HG03108 (cell line): ENCODE results near the gene CDH18.

Source experiments
- ATAC-seq: cut with Tn5 transposase; IDR thresholded peaks from one replicate; pipeline ENCODE4 v1.9.1; 2021; ENCODE audit warnings: moderate library complexity; ENCODE audit not compliant: unreplicated experiment

Gene CDH18

DNA sequence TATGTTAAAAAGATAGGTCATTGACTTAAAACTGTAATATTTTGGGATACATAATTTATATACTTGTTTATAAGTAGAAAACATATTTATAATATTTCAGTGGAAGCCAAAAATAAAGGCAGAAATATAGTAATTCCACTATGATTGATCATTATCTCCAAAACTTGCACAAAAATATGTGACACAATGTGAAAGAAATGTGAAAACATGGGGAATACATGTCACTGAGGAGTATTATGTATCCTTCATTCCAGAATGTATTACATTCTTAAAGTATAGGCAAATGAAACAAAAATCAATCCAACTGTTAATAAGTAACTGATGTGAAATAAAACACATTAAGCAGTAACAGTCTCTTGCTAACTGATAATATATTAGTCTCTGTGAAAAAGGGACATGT lies 236.7 kb downstream of the CDH18 start:
- ATAC-seq = no peak

DNA sequence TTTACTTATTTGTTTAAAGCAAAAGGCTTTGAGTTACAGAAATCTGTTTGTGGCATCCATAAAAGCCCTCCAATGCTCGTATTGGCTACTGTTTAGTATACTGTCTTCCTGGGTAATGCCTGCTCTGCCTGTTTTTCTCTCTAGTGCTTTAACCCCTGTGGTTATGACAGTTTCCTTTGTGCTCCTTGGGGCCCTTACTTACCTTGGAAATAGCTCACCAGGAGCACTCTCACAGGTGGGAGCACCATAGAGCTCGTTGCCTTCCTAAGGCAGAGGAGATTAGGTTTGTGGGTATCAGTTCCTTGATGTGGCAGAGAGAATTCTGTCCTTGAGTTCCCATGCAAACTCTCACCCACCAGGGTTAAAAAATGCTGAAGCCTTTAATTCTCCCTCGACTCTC lies 242.8 kb downstream of the CDH18 start:
- ATAC-seq = no peak

- ATAC-seq = no peak
Measured at GRCh38 chr5:19739671-19740070, 248.3 kb downstream of the CDH18 start.

DNA sequence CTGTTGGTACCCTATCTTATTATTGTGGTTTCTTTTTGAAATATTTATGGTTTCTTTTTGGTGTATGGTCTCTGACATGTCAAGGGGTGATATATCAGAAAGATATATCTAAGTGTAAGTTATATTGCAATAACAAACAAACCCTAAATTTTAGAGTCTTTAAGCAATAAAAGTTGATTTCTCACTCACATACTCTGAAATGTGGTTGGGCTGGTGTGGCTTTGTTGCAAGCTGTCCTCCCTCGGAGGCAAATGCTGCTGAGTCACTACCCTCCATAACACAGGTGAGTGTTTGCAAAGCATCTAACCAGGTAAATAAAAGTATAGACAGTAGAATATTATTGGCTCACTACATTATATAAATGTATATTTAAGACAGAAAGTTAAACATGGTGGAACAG lies 253.2 kb downstream of the CDH18 start:
- no peak for ATAC-seq

- no peak for ATAC-seq
Measured at GRCh38 chr5:19733612-19734495, 254.1 kb downstream of the CDH18 start.

DNA sequence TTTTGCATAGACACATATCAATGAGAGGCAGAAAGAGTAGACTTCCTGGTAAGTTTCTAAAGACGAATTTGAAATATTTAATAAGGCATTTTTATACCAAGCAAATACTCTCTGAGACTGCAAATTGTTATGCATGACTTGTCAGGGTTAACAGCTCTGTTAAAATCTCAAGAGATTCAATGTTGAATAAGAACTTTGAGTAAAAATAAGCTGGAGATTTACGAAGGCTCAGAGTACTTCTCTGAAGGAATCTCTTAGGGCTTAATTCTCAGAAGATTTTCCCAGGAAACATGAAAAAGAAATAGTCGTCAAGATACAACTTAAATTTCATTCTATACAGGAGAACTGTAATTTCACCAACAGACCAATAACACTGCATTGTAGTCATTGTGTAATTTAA lies 259.4 kb downstream of the CDH18 start:
- no peak for ATAC-seq

GRCh38 chr5:19719109-19719508 lies 268.9 kb downstream of the CDH18 start:
- ATAC-seq = no peak

- no peak for ATAC-seq
Measured at GRCh38 chr5:19713740-19714139, 274.3 kb downstream of the CDH18 start.

- ATAC-seq = no peak
Measured at GRCh38 chr5:19709403-19709802, 278.6 kb downstream of the CDH18 start.

GRCh38 chr5:19706776-19707175 lies 281.2 kb downstream of the CDH18 start:
- no peak for ATAC-seq

GRCh38 chr5:19701731-19702130 lies 286.3 kb downstream of the CDH18 start:
- ATAC-seq = no peak

GRCh38 chr5:19694949-19695611 lies 292.9 kb downstream of the CDH18 start:
- ATAC-seq = no peak

DNA sequence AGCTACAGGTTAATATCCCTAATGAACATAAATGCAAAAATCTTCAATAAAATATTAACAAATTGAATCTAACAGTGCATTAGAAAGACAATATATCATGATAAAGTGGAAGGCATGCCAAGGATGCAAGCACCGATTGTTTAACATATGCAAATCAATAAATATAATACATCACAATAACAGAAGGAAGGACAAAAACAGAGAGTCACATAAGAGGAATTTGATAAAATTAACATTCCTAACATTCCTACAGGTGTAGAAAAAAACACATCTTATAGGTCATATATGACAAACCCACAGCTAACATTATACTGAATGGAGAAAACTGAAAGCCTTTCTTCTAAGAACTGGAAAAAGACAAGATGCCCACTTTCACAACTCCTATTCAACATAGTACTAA lies 297.0 kb downstream of the CDH18 start:
- no peak for ATAC-seq

DNA sequence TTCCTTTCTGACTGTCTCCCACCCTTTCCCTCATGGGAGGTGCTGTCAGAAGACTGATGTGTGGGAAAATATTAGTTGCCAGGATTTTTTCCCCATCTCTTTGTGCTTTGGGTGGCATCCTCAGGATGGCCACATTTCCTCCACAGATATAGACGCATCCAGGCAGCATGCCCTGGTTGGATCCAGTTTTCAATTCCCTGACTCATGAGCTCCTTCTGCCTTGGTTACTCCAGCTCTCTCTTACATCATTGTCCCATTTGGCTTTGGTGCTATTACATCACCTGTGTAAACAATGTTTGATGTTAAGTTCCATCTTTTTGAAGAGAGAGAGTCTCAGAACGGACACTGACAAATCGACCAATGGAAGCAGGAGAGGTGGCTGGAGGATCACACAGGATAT lies 302.5 kb downstream of the CDH18 start:
- no peak for ATAC-seq

- no peak for ATAC-seq
Measured at GRCh38 chr5:19676895-19677294, 311.1 kb downstream of the CDH18 start.

DNA sequence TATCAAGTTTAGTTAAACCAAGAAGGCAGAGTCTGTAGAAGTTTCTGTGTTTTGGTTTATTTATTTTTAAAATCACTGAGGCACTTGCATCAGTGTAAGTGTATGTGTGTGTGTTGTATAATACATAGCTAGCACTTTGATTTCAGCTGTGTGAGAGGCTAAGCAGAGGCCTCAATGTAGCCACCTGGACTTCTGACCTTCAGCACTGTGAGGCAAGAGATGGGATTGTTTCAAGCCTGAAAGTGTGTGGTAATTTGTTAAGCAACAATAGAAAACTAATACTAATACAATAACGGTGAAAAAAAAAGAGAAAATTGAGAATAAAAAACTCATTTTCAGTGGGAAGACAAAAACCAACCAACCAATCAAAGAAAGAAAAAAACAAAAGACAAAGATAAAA lies 327.3 kb downstream of the CDH18 start:
- ATAC-seq = no peak

- ATAC-seq = no peak
Measured at GRCh38 chr5:19655627-19656026, 332.4 kb downstream of the CDH18 start.

DNA sequence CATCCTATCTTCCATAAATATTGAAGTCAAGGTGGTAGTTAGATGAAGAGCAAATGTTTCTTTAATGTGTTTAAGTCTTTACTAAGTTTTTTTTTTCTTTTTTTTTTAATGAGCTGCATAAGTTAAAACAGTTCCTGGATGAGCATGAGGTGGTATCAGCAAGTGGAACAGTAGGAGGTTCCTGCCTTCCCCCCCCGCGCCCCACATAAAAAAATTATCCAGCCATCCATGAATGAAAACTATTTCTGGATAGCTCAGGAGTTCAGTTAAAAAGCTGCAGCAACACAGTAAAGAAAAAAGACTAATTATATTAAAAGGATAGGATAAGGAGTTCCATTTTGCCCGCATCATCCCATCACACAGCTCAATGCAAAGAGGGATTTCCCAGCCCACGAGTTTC lies 349.5 kb downstream of the CDH18 start:
- ATAC-seq = no peak

DNA sequence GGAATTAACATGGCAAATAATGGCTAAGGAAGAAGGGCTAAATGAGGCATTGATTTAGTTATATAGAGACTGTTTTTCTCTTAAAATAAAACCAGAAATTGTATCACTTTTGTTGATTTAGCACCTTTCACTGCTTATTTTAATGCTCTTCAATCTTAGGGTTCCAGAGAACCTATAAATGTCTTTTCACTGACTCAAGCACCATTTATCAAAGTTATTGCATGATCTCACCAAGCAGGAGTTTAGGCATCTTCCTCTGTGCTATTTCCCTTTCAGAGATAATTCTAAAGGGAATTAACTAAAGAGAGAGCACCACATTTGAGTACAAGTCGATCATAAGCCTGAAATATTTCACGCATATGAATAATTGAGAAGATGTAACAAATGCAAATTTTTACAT lies 357.1 kb downstream of the CDH18 start:
- ATAC-seq = no peak

DNA sequence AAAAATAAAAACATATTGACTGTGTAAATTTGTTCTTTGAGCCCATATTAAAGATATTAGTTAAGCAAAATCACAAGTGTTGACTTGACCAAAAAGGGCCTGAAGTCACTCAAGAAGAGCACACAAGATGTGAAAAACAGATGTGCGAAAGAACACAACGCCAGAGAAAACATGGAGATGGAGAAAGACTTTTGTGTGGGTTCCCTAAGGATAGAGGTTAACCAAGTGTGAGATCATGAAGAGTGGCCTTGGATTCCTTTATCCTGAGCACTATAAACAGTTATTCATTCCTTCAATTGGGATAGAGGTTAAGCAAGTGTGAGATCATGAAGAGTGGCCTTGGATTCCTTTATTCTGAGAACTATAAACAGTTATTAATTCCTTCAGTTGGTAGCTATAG lies 361.8 kb downstream of the CDH18 start:
- ATAC-seq = no peak

GRCh38 chr5:19625562-19625961 lies 362.4 kb downstream of the CDH18 start:
- ATAC-seq = no peak

DNA sequence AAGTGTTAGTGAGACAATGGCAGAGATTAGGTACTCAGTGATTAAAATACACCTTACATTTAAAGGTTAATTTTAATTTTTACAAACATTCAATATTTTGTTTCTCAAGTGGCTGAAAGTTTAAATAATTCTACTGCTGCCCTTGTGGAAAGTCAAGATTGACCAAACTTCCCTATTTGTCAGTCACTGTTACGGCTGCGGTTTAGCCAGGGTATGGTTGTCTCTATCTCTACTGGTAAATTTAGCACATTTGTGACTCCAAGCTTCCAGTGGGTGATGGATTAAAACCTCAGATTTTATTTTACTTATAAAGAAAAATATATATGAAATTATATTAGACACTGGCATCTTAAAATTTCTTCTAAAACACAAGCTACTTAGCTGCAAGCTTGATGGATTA lies 368.4 kb downstream of the CDH18 start:
- no peak for ATAC-seq
